HEK293T (cell line): ENCODE data around the gene S100A12.

Source experiments
- BHLHE40 ChIP-seq: fragments of 450-650 bp; IDR thresholded peaks from 2 replicates; pipeline ENCODE4 v1.6.1; 2016; ENCODE audit warnings: mild to moderate bottlenecking, moderate library complexity, borderline replicate concordance
- CTBP1 ChIP-seq: fragments of 450-650 bp; IDR thresholded peaks from 2 replicates; pipeline ENCODE4 v1.6.1; 2016; ENCODE audit warnings: borderline replicate concordance
- ELF4 ChIP-seq: fragments of 450-650 bp; IDR thresholded peaks from 2 replicates; pipeline ENCODE4 v1.6.1; 2017; ENCODE audit warnings: antibody characterized with exemption
- FOXA1 ChIP-seq: fragments of 450-650 bp; IDR thresholded peaks from 2 replicates; pipeline ENCODE4 v1.6.1; 2016; ENCODE audit warnings: mild to moderate bottlenecking
- FOXK2 ChIP-seq: fragments of 450-650 bp; IDR thresholded peaks from 2 replicates; pipeline ENCODE4 v1.6.1; 2016; ENCODE audit warnings: mild to moderate bottlenecking
- HDGF ChIP-seq: fragments of 450-650 bp; IDR thresholded peaks from 2 replicates; pipeline ENCODE4 v1.6.1; 2017; ENCODE audit warnings: antibody characterized with exemption, borderline replicate concordance
- L3MBTL2 ChIP-seq: fragments of 450-650 bp; conservative IDR thresholded peaks from 2 replicates; pipeline ENCODE4 v1.6.1; 2016; ENCODE audit warnings: mild to moderate bottlenecking
- NFRKB ChIP-seq: fragments of 450-650 bp; IDR thresholded peaks from 2 replicates; pipeline ENCODE4 v1.6.1; 2016; ENCODE audit warnings: mild to moderate bottlenecking, moderate library complexity
- SP1 ChIP-seq: fragments of 450-650 bp; IDR thresholded peaks from 2 replicates; pipeline ENCODE4 v1.6.1; 2017
- SUZ12 ChIP-seq: fragments of 450-650 bp; IDR thresholded peaks from 2 replicates; pipeline ENCODE4 v1.6.1; 2016; ENCODE audit warnings: mild to moderate bottlenecking
- TARDBP ChIP-seq: fragments of 450-650 bp; IDR thresholded peaks from 2 replicates; pipeline ENCODE4 v1.6.1; 2016
- ZNF384 ChIP-seq: fragments of 450-650 bp; IDR thresholded peaks from 2 replicates; pipeline ENCODE4 v1.6.1; 2016

DNA sequence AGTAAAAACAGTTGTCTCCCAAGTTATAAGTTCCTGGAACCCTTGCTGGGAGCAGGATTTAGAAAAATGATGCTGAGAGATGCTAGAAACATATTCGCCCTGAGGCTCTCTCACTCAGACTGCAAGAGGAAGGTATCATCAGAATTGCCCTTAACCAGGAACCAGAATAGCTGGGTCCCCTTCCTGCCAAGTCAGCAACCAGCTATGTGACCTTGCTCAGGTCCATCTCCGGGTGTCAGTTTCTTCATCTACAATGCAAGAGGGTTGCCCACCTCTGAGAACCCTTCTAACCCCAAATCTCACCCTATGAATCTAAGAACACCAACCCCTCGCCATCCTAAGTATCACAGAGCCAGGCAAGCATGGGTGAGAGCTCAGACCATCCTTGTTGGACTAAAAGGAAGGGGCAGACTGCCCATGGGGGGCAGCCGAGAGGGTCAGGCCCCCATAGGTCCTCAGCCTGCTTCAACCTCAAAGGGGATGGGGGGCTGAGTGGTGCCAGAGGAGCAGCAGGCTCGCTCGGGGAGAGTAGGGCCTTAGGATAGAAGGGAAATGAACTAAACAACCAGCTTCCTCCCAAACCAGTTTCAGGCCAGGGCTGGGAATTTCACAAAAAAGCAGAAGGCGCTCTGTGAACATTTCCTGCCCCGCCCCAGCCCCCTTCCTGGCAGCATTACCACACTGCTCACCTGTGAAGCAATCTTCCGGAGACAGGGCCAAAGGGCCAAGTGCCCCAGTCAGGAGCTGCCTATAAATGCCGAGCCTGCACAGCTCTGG, 18.2 kb downstream of the S100A12 start:
- TF ChIP-seq HDGF (no peak), BHLHE40 (no peak), FOXA1 (no peak), SUZ12 (no peak), ZNF384 (no peak), L3MBTL2 (no peak), ELF4 (no peak), FOXK2 (no peak), NFRKB (no peak), SP1 (no peak), CTBP1 (no peak), TARDBP (no peak)
